Stimulated activated CD4-positive, alpha-beta T cell treated with anti-CD3 and anti-CD28 coated beads, Interleukin-15, amount 100 ng/mL, for 1 hour (primary cell): ENCODE results near the gene UNC13B.

Experiments used
- DNase-seq, 2 donors: peaks; one replicate each; pipeline ENCODE4 v3.0.0-alpha.2; 2020; ENCODE audit warnings: low read depth in 1 of 2, low spot score in 1 of 2

The UNC13B gene

DNA sequence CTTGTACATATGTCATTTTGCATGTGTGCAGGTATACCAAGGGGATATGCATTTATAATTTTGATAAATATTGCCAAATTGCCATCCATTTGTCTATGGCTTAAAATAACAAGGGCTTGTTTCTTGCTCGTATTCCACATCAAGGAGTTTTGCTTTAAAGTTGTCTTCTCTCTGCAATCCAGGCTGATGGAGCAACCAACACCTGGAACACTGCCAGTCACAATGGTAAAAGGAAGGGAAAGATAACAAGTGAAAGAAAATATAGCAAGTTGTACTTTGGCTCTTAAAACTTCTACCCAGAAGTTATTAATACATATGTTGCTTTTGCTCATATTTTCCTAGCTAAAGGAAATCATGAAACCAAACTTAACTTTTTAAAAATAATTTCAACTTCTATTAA is 156.9 kb downstream of the UNC13B start:
- DNase-seq = no peak

DNA sequence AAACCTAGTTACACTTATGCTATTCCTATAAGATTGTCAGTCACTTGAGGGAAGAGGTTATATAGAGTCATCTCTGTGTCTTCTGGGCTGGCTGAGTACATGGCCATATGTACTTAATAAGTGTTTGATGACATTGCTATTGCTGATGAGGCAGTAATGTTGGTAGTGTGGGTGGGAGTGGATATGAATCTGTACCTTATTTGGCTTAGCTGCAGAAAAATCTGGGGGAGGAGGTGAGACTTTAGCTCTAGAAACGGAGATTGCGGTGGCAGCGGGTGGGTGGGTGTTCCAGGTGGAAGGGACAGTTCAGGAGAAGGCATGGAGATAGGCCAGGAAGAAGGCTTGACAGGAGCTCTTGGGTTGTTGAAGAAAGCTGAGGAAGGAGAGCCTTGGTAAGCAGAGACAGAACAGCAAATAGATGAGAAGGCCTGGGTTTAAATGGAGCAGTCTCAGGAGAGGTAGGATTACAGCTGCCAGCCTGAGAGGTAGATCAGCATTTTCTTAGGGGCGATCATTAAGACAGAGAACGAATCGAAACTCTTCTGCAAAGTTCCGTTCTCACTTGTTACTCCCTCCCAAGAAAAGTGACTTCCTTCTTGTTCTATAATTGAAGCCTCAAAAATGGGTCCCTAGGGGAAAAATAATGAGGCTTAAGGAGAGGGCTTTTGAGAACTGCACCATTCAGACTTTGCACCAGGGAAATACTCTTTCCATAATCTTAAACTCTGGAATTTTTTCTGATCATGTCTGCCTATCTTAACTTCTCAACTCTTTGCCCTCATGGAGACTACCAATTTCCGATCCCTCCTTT is 160.5 kb downstream of the UNC13B start:
- DNase-seq = no peak

DNA sequence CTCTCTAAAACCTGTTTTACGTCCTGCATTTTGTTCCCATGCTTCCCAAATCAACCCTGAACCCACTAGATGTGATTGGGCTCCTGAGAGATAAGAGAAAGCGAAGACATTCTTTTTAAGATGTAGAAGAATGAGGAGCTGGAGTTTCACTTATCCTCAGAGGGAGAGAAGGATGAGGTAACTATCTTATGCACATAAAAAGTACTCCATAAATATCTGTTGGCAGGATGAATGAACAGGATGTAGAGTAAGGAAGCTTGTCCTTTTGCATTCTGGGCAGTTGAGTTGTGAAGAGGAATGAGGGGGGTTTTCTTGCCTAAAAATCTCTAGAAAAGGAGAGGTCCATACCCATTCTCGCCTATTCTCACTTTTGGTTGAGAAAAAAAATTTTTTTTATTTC is 163.2 kb downstream of the UNC13B start:
- DNase-seq = no peak

GRCh38 chr9:35333551-35333950 is 171.7 kb downstream of the UNC13B start:
- no peak for DNase-seq

DNA sequence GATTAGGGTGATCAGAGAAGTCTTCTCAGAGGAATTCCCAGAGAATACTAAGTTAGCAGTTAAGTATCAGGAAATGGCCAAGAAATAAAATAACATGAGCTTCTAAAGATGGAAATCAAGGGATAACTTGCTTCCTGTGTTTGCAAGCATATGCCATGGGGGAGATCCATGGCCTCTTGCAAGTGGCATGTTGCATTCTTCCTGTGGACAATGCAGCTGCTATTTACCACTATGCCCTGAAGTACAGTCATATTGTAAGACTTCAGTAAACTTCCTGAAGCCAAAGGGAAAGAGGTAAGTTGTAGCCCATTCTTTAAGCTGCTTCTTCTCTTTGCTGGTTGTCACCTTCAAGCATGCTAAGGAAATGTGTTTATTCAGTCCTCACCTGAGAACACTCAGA is 173.4 kb downstream of the UNC13B start:
- DNase-seq = no peak

GRCh38 chr9:35338086-35338485 is 176.3 kb downstream of the UNC13B start:
- DNase-seq = no peak

- DNase-seq = no peak
Measured at GRCh38 chr9:35338561-35339274, 176.9 kb downstream of the UNC13B start.

- DNase-seq = no peak
Measured at GRCh38 chr9:35340046-35340445, 178.2 kb downstream of the UNC13B start.

DNA sequence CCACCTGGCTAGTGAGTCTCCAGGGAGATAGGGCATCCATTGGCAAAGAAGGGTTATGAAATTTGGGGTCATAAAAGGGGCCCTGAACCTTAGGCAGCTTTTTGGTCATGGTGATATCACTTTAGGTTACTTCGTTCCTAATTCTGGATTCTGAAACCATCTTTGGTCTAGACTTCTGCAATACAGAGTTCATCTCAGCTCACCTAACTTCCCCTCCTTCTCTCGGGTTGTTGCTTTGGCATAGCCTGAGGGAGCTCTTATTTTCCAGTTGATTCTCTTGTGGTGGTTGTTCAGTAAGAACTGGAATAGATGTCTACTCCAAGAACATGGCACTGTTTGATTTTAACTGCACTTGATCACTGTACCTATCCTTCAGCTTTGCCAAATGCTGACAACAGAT is 179.2 kb downstream of the UNC13B start:
- no peak for DNase-seq

- DNase-seq = no peak
Measured at GRCh38 chr9:35341585-35341984, 179.8 kb downstream of the UNC13B start.

- DNase-seq = no peak
Measured at GRCh38 chr9:35342221-35342958, 180.6 kb downstream of the UNC13B start.

- DNase-seq = no peak
Measured at GRCh38 chr9:35348109-35348508, 186.3 kb downstream of the UNC13B start.

- DNase-seq = no peak
Measured at GRCh38 chr9:35349287-35349990, 187.6 kb downstream of the UNC13B start.

DNA sequence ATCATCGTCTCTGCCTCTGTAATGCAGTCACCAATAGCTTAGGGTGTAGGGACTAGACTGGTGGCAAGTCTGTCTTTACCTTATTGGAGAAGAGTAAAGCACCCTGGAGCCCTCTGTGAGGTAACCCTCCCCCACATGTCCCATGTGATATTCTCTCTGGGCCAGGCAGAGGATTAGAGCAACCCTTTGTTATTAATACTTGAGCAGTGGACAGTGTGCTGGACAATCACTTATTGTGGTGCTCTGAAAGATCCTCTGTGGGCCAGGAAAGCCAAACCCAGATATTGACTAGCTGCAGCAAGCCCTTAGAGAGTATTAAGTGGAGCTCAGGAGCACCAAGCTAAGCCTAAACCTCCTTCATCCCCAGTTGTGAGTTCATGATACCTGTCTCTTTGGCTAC is 188.4 kb downstream of the UNC13B start:
- no peak for DNase-seq

GRCh38 chr9:35350827-35351549 is 189.2 kb downstream of the UNC13B start:
- no peak for DNase-seq

DNA sequence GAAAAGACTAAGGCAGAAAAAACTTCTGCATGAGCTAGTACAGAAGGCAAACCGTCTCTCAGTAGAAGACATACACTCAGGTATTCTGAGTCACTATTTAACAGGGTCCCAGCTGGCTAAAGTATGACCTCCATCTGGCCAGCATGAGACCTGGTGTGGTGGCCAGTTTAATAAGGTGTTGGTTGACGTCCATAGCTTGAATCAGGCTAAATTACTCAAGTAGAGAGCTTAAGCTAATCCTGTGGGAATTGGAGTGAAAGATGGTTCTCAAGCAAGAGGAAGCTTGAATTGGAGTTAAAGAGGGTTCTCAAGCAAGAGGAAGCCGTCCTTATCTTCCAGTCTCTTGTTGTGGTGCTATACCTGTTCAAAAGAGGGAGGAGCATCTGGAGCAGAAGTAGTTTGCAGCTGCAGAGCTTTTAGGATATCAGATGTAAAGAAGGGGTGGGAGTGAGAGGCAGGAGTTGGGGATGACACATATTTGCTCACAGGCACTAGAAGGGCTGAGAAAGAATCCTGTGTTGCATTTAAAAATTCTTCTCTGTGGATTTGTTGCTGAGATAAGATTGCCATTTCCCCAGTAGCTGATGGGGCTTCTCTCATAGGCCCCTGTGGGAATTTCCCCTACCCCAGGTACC is 192.0 kb downstream of the UNC13B start:
- no peak for DNase-seq

DNA sequence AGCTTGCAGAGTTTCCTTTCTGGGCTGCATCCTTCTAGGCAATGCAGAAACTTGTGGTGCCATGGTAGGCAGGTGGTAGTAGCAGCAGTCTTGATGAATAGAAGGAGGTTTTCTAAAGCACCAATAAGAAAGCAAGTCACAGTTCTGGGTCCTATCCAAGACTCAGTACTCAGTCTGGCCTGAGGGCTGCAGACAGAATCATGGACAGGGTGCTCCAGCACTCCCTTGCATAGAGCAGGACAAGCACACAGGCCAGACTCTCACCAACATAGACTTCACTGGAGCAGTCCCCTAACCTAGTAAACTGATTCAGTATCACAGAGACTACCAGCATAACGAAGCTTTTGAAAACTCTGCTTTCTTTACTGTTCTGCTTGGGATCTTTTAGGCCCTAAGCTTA is 194.1 kb downstream of the UNC13B start:
- DNase-seq = no peak

- no peak for DNase-seq
Measured at GRCh38 chr9:35357116-35357515, 195.3 kb downstream of the UNC13B start.

DNA sequence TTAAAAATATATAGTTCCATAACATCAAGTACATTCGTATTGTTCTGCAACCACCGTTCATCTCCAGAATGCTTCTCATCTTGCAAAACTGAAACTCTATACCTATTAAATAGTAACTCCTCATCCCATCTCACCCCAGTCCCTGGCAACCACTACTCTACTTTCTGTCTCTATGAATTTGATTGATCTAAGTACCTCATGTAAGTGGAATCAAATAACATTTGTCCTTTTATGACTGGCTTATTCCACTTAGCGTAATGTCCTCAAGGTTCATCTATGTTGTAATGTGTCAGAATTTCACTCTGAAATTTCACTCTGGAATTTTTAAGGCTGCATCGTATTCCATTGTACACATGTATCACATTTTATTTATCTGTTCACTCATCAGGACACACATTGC is 196.0 kb downstream of the UNC13B start:
- no peak for DNase-seq
